Measurements from ENCODE around the gene PAX5.

Gene PAX5

DNA sequence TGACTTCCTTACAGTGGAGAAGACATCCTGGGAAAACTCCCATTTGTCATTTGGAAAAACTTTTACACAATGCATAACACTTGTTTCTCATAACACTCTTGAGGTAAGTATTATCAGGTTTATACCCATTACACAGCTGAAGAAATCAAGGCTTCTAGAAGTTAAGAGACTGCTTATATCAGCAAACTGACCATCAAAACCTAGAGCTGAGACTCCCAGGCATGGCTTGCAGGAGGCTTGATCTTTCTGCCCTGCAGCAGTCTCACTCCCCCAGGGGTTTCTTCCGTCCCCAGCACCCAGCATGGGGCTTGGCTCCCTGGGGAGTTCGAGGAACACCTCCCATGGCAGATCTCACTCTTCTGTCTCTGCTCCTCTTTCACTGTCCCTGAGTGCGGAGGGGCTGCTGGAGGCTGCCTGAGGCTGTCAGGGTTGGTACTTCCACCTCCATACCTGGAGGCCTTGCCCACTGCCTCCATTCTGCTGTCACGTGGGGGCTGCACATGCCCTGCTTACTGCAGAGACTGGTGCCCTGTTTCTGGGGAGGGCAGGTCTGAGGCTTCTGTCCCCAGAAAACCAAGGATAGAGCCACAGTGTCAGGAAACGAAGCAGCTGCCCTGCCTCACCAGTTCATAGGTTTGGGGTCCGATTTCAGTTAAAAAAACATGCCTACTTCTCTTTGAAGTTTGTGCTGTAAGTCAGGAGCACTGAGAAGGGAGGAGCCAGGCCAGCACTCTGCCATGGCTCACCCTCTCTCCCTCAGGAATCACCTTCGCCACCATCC is 202.5 kb downstream of the PAX5 start:
- no peak for DNase-seq (ENCODE audit: low read depth)
- TF ChIP-seq, protein P1, sequence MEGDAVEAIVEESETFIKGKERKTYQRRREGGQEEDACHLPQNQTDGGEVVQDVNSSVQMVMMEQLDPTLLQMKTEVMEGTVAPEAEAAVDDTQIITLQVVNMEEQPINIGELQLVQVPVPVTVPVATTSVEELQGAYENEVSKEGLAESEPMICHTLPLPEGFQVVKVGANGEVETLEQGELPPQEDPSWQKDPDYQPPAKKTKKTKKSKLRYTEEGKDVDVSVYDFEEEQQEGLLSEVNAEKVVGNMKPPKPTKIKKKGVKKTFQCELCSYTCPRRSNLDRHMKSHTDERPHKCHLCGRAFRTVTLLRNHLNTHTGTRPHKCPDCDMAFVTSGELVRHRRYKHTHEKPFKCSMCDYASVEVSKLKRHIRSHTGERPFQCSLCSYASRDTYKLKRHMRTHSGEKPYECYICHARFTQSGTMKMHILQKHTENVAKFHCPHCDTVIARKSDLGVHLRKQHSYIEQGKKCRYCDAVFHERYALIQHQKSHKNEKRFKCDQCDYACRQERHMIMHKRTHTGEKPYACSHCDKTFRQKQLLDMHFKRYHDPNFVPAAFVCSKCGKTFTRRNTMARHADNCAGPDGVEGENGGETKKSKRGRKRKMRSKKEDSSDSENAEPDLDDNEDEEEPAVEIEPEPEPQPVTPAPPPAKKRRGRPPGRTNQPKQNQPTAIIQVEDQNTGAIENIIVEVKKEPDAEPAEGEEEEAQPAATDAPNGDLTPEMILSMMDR (IDR thresholded peaks at IDR 0.05; ENCODE audit: insufficient read depth, low read depth, low read length, missing control alignments): no peak
- no peak overlapping the region for H3K4me3 ChIP-seq (ENCODE audit: low read depth, low read length)

DNA sequence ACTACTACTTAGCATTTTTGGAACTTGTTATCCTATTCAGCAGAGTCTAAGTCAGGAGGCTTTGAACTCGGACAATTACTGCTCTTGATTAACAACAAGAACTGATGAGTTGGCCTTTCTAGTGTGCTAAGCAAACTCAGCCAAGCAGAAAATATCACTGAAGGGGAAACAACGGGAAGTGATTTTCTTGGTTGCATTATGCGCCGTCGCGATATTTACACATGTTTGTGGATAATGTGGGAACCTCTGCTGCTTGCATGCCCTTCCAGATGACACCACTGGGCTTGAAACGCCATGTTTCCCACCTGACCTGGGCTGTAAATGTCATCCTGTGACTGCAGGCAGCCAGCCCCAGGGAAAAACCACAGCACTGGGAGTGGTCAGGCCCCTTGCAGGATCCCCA is 205.5 kb downstream of the PAX5 start:
- no peak overlapping the region for H3K4me3 ChIP-seq (ENCODE audit: low read depth, low read length)
- no peak for DNase-seq (ENCODE audit: low read depth)
- TF ChIP-seq, protein P1 (IDR thresholded peaks at IDR 0.05; ENCODE audit: insufficient read depth, low read depth, low read length, missing control alignments): no peak

DNA sequence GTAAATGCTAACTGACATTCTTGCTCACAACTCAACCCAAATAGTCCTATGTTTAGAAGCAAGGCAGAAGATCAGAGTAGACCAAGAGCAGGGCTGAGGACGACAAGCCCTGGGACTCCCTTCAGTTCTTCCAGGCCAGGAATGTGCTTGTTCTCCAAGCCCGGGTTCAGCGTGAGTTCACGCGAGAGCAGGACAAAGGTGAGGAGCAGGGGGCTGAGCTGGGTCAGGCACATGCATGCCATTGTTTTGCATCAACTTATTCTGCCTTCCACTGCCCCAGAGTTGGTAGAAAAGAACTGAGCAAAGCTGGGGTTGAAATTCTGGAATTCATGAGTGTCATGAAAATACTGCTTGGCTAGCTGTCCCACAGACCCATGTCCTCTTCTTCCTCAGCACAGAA is 206.5 kb downstream of the PAX5 start:
- H3K4me3 ChIP-seq (ENCODE audit: low read depth, low read length): no peak overlapping the region
- no peak for DNase-seq (ENCODE audit: low read depth)
- TF ChIP-seq, protein P1 (IDR thresholded peaks at IDR 0.05; ENCODE audit: insufficient read depth, low read depth, low read length, missing control alignments): no peak

- no peak for DNase-seq (ENCODE audit: low read depth)
- no peak overlapping the region for H3K4me3 ChIP-seq (ENCODE audit: low read depth, low read length)
- TF ChIP-seq, protein P1 (IDR thresholded peaks at IDR 0.05; ENCODE audit: insufficient read depth, low read depth, low read length, missing control alignments): no peak
Measured at GRCh38 chr9:36826581-36826980, 207.5 kb downstream of the PAX5 start.

DNA sequence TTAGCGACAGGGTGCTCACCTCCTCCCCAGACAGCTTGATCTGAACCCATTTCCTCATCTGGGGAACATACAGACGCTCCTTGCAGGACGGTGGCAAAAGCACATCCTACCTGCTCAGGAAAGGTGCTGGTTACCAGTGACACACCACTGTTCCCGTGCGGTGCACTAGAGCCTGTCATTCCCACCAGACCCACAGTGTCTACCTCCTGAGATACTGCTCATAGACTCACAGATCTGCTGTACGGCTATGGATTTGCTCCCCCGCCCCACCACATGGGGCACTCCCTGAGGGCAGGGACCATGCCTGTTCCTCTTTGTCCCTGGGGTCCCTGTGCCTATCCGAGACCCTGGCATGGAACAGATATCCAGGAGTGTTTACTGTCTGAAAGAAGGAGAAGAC is 208.9 kb downstream of the PAX5 start:
- H3K4me3 ChIP-seq (ENCODE audit: low read depth, low read length): no peak overlapping the region
- TF ChIP-seq, protein P1 (IDR thresholded peaks at IDR 0.05; ENCODE audit: insufficient read depth, low read depth, low read length, missing control alignments): no peak
- DNase-seq (ENCODE audit: low read depth): no peak

DNA sequence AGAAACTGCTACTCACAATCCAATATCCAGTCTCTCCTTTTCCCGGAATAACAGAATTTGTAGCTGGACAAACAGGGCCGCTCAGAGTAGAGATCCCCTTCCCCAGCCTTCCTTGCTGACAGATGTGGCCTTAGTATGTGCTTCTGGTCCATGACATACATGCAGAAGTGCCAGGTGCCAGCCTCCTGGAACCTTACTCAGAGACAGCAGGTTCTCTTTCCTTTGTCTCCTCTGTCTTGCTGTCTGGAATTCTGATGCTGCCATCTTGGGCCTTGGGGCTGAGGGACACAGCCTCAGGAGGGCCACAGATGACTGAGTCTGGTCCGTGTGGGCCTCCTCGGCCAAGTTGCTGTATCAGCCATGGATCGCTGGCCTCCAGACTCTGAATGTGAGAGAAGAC is 210.1 kb downstream of the PAX5 start:
- TF ChIP-seq, protein P1 (IDR thresholded peaks at IDR 0.05; ENCODE audit: insufficient read depth, low read depth, low read length, missing control alignments): no peak
- no peak for DNase-seq (ENCODE audit: low read depth)
- no peak overlapping the region for H3K4me3 ChIP-seq (ENCODE audit: low read depth, low read length)

DNA sequence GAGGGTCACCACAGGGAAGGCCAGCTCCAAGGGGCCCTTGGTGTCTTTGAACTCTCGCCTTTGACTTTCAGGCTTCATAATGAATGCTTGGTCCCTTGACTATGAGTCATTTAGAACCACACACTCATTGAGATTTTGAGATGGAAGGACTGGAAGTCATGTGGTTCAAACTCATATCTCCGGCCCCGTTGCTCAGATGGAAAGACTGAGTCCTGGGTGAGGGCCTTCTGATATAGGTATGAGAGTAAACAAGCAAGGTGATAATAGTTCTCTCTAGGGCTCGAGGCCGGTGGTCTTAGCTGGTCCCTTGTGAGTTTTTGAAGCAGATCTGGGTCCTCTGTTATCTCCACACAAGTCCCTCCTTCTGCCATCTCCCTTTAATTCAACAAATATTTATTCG is 210.6 kb downstream of the PAX5 start:
- TF ChIP-seq, protein P1 (IDR thresholded peaks at IDR 0.05; ENCODE audit: insufficient read depth, low read depth, low read length, missing control alignments): no peak
- H3K4me3 ChIP-seq (ENCODE audit: low read depth, low read length): no peak overlapping the region
- DNase-seq (ENCODE audit: low read depth): no peak
